Stromal cell of bone marrow (primary cell): Measurements from ENCODE around the gene CASP8AP2.
A peak's percentile ranks its signal among the peaks of the same experiment; 100 is the strongest.
"Not testable (repeated sequence)": the region's sequence is repeated elsewhere in the genome, so short reads cannot be mapped to it uniquely, and the experiment has no call there.

Experiments
- DNase-seq: peaks from one replicate; pipeline ENCODE4 v3.0.0-alpha.2; 2012; ENCODE audit warnings: low read depth

The CASP8AP2 gene

GRCh38 chr6:89888871-89889270, 59.2 kb downstream of the CASP8AP2 start:
- no peak for DNase-seq

- DNase-seq = not testable (repeated sequence)
Observed at GRCh38 chr6:89890845-89891528, 61.3 kb downstream of the CASP8AP2 start.

DNA sequence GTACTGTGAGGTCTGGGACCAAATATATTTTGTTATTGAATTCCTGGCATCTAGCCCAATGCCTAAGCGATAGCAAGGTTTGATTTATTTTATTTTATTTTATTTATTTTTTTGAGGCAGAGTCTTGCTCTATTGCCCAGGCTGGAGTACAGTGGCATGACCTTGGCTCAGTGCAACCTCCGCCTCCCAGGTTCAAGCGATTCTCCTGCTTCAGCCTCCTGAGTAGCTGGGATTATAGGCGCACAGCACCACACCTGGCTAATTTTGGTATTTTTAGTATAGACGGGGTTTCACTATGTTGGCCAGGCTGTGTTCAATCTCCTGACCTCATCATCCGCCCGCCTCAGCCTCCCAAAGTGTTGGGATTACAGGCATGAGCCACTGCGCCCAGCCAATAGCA, 62.9 kb downstream of the CASP8AP2 start:
- not testable (repeated sequence) for DNase-seq

DNA sequence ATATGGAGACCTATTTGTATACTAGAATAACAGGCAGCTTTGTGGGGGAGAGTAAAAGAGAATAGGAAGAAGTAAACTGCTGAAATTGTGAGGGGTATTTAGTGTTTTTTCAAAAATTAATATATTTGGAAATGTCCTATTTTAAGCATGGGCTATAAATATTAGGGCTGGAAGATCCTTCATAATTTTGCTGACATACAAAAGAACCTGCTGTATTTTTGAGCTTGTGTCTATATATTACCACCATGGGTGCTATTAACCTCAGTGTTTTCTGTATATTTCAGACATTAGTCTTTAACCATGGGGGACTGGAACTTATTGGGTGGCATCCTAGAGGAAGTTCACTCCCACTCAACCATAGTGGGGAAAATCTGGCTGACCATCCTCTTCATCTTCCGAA, 64.5 kb downstream of the CASP8AP2 start, which contains the start of gene GJA10:
GJA10 (plus strand) TSS at position 301 of the 400 bp plus-strand sequence; CDS start at position 301, 0 bp downstream.
- no peak for DNase-seq

DNA sequence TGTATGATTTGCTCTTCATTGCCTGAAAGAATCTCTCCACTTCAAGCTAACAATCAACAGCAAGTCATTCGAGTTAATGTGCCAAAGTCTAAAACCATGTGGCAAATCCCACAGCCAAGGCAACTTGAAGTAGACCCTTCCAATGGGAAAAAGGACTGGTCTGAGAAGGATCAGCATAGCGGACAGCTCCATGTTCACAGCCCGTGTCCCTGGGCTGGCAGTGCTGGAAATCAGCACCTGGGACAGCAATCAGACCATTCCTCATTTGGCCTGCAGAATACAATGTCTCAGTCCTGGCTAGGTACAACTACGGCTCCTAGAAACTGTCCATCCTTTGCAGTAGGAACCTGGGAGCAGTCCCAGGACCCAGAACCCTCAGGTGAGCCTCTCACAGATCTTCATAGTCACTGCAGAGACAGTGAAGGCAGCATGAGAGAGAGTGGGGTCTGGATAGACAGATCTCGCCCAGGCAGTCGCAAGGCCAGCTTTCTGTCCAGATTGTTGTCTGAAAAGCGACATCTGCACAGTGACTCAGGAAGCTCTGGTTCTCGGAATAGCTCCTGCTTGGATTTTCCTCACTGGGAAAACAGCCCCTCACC, 65.7 kb downstream of the CASP8AP2 start:
- peak; percentile 25 for DNase-seq

DNA sequence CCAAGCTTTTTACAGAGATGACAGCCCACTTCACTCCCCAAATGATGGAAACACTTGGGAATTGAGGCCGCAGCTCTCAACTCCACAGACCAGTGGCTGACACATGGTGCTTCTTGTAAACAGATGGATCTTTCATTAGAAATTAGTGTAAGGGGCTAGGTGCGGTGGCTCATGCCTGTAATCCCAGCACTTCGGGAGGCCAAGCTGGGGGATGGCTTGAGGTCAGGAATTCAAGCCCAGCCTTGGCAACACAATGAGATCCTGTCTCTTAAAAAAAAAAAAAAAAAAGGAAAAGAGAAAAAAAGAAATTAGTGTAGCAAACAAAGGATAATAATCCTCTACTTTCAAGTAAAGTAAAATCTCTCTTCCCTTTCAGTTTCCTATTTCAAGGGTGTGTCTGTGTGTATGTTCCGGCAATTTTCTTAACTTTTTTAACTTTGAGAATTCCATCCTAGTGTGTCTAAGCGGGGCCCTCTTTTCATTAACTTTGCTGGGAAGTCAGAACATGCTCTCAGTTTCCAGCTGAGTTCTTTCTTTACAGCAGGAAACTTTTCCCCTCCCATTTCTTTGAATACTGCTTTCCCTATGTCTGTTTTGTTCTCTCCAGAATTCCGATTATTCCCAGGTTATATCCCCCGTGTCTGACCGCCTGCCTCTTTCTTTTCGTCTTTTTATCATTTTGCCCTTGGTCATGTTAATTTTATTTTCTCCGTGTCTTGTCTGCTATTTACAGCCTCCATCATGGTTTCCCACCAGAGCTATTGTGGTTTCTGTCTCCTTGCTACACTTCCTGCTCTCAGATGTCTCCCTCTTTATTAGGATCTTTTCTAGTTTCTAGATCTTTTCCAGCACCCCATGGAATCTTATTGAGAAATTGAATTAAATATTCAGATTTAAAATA, 80.6 kb downstream of the CASP8AP2 start:
- not testable (repeated sequence) for DNase-seq

DNA sequence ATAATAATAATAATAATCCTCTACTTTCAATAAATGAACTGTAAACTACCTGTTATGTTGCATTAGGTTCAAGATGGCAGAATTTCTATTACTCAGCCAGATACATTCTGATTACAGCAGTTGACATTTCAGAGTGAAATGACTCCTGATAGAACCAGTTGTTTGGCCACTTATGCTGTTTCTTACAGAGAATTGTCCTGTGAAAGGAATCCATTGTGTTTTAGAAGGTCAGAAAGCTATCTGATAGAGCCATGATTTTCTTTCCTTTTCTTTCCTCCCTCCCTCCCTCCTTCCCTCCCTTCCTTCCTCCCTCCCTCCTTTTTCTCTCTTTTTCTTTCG, 81.2 kb downstream of the CASP8AP2 start:
- no peak for DNase-seq

GRCh38 chr6:89916136-89916920, 86.6 kb downstream of the CASP8AP2 start:
- no peak for DNase-seq

- no peak for DNase-seq
Observed at GRCh38 chr6:89917216-89917615, 87.5 kb downstream of the CASP8AP2 start.

DNA sequence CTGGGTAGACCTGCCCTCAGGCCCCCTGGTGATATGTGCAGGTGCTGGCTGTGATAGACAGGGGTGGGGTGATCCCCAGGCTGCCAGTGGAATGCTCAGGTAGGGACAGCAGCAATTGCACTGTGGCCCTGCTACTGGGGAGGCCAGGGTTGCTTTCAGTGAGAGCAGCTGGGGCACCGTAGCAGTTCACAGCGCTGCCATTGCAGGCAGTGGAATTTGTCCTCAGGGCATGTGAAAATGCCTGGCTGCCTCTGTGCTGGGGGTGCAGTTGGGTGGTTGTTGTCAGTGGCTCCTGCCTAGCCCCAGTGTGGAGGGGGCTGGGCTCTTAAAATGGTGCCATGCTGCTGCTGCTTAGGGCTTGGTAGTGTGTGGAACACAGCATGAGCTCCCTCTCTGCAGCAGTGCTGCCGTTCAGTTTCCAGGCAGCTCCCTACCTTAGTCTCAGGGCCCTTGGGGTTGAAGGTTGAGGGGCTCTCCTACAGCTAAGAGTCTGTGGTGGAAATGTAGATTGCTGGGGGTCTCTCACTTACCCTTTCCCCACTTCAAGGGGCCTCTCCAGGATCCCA, 88.2 kb downstream of the CASP8AP2 start:
- DNase-seq = no peak
